GM19238 (cell line): Measurements from ENCODE around the gene STRN3.
"Not testable (repeated sequence)": the region's sequence is repeated elsewhere in the genome, so short reads cannot be mapped to it uniquely, and the experiment has no call there.

Experiments used
- DNase-seq: peaks from one replicate; pipeline ENCODE4 v3.0.0; 2011; ENCODE audit warnings: low spot score; ENCODE audit not compliant: insufficient read length

Gene STRN3

DNA sequence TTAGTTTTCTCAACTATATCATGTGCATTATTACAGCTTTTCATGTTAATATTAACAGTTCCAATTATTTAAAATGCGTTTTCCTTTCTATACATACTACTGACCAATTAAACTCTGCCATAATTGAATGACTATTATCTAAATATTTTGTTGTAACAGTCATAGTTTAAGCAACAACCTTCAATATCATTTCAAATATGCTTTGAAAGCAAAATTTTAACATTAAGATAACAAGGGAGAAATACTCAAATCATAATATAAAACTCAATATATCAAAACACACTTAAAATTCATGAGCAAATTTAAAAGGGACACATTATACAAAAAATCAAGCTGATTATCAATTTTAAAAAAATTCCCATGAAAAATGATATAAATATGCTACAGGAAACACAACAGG is 111.4 kb downstream of the STRN3 start:
- DNase-seq, result no peak

DNA sequence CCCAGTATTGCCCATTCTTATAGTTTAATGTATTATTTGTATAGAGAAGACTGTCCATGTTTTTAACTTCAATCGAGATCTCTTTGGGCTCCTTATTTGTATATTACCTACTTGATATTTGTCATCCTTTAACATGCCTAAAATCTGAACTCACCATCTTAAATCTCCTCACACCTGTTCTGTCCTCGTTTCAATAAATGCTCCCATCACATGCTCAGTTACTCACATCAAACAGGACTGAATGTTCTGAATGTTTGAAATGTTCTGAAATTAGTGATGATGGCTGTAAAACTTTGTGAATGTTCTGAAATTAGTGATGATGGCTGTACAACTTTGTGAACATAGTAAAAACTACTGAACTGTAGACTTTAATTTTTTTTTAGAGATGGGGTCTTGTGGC is 117.4 kb downstream of the STRN3 start:
- no peak for DNase-seq

DNA sequence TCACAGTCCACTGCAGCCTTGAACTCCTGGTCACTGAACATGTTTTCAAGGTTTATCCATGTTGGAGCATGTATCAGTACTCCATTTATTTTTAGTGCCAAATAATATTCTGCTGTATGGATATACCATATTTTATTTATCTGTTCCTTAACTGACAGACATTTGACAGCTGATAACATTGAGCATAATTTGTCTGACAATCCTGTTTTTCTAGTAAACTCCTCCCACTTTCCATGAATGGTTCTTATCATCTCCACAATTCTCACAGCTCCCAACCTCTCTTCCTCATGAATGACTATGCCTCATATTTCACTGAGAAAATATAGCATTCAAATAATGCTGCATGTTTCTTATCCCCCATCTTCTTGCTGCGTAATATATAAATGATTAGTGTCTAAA is 118.5 kb downstream of the STRN3 start:
- DNase-seq, result no peak

- DNase-seq, result no peak
Measured at GRCh38 chr14:30906752-30907658, 119.2 kb downstream of the STRN3 start.

DNA sequence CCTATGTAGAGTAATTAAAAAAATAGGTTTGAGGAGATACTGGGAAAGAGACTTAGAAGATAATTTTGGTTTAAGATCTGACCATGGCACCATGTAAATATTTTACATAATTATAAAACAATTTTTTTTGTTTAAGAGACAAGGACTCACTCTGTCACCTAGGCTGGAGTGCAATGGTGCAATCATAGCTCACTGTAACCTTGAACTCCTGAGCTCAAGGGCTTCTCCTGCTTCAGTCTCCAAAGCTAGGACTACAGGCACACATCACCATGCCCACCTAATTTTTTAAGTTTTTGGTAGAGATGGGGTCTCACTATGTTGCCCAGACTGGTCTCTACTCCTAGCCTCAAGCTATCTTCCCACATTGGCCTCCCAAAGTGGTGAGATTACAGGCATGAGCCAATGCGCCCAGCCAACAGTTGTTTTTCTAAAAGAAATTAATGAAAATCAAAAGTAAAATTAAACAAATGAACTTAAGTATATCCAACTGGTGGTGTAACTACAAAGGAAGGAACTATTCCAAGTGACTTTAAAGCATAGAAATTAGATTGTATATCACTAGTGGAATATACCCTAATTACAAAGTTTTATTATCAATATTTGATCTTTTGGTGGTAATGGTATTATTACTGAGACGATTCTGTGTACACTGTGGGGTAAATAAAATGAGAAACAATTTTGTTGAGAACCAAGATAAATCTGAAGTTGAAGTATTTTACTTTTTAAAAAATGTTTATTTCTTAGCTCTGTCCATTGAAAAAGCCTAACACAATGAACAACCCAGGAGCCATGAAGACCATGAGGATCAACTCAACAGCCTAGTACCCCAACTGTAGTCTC is 122.7 kb downstream of the STRN3 start:
- no peak for DNase-seq

- not testable (repeated sequence) for DNase-seq
Measured at GRCh38 chr14:30897121-30897520, 129.1 kb downstream of the STRN3 start.

- no peak for DNase-seq
Measured at GRCh38 chr14:30896435-30896834, 129.7 kb downstream of the STRN3 start.

- no peak for DNase-seq
Measured at GRCh38 chr14:30894923-30895515, 131.2 kb downstream of the STRN3 start.

DNA sequence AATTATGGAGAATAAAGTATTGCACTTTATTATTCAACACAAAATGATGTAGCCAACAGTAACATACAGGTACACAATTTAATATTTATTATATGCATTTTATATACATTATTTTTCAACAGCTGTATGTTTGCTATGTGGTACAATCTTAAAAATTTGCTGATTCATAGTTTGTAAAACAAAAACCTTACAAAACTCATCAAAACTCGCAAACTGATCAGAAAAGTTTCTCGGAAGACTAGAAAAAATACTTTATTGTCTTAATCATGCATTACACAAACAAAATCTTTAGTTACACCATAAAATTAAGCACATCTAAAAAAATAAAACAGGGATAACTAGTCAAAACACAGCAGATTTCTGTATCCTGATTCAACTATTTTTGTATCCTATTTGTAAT is 132.4 kb downstream of the STRN3 start:
- no peak for DNase-seq

DNA sequence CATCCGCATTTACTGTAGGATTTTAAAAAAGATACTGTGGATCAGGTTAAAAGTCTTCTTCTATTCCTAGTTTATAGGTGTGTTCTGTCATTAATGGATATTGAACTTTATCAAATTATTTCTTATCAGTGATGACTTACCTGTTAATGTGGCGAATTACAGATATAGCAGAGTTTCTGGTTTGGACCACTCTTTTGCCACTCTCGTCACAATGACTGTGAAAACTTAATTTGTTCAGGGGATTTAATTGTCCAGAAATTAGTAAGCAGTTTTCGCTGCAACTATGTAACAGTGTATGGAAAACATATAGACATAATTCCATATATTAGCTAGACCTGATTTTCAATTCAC is 137.0 kb downstream of the STRN3 start:
- no peak for DNase-seq

DNA sequence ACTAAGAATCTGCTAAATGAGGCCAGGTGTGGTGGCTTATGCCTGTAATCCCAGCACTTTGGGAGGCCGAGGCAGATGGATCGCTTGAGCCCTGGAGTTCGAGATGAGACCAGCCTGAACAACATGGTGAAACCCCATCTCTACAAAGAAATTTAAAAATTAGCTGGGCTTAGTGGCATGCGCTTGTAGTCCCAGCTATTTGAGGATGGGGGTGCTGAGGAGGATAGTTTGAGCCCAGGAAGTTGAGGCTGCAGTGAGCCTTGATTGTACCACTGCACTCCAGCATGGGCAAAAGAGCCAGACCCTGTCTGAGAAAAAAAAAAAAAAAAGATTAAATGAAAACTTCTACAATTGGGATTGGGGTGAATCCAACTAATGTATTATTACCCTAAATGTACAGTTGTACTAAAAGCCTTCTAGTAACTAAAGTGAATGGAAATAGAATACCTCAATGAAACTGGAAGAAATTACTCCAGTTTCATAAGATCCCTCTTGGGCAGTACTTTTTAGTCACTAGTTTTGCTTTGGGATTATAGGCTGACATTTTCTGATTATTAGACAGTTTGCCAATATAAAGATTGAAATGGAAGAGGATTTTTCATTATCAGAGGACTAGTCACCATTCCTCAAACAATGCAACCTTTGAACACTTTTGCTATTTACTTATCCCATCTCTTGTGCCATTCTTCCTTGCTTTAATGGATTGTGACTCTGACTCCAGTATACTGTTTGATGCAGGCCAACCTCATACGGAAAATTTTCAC is 137.5 kb downstream of the STRN3 start:
- DNase-seq, result no peak

- DNase-seq, result no peak
Measured at GRCh38 chr14:30885840-30886740, 140.1 kb downstream of the STRN3 start.

DNA sequence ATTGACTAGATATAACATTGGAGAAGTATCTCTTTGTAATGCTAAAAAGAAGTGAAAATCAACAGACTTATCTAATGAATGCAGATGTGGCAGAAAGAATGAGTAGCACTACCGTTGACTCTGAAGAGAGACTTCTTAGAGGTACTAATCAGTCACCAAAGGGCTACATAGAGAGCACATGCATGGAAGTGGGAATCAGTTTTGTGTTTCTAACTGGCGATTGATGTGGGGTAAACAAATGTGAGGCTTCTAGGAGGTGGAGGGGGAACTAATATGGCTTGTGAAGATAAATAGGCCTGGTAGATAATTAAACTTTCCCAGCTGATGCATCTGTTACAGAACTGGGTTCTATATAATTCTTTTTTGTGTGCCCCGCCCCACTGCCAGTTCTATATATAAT is 141.3 kb downstream of the STRN3 start:
- no peak for DNase-seq

GRCh38 chr14:30883508-30884294 is 142.5 kb downstream of the STRN3 start:
- no peak for DNase-seq

DNA sequence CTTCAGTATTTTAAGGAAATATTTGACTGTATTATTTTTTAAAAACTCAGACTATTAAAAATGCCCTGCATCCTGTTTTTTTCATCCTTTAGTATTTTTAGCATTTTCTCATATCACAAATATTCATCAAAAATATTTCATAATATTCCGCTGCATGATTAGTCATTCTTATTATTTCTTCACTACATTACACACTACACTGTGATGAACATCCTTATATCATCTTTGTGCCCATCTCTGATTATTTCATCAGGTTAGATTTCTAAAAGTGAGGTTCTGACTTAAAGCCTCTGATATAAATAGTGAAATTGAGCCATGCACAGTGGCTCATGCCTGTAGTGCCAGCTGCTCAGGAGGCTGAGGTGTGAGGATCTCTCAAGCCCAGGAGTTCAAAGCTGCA is 143.7 kb downstream of the STRN3 start:
- no peak for DNase-seq

GRCh38 chr14:30876692-30877091 is 149.5 kb downstream of the STRN3 start:
- no peak for DNase-seq

DNA sequence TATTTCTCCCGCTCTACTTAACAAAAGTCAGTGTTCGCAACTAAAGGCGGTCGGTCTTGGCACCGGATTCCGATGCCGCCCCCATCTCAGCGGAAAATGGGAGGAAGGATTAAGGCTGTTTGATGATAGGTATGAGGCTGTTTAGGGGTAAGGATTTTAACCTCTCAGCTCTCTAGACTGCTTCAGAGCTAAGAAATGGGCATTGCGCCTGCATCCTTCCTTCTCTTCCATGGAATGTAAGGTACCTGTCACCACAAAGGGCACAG is 150.5 kb downstream of the STRN3 start:
- no peak for DNase-seq

DNA sequence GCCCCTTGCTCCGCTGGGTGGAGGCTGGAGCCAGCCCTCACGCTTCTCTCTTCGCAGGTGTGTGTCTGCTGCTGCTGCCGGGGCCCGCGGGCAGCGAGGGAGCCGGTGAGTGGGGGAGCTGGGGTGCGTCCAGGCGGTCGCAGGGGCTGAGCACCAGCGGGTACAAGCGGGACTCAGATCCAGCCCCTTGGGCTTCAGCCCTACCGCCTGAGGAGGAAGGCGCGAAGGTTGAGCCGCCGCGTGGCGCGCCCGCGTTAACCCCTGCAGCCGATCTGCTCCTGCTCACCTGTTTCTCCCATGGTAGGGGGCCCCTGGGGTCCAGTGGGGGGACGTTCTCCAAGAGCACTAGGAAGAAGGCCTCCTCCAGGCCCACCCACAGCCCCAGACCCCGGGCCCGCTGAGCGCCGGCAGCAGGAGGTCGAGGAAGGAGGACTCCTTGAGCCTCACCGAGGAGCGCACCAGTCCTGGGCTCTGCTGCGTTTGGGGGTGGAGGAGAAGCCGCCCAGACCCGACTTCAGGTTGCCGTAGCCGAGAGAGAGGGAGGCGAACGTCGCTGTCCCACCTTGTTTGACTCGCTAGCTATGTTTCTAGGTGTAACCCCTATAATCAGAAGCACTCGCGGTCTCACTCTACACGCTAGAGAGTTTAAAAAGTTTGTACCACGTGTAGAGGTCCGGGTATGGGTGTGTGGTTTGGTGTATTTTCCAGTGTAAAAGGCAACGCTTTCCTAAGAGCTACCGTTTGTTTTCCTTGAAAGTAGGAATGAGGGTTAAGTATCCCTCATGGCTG is 151.0 kb downstream of the STRN3 start:
- no peak for DNase-seq
